Germinal center (tissue), 1 donor: ENCODE measurements around the gene ACSM5.
"Not testable (repeated sequence)": the region's sequence is repeated elsewhere in the genome, so short reads cannot be mapped to it uniquely, and the experiment has no call there.

Source experiments
- DNase-seq: peaks from one replicate; pipeline ENCODE4 v3.0.0; 2012; ENCODE audit warnings: mixed read lengths, low spot score

The ACSM5 gene

GRCh38 chr16:20451364-20451763 is 42.0 kb downstream of the ACSM5 start, which contains the start of gene ACSM2A:
TSS of gene ACSM2A (plus strand) at chr16:20451521. CDS start at chr16:20460115, 8,594 bp downstream.
- DNase-seq: not testable (repeated sequence)

GRCh38 chr16:20453633-20454032 is 44.3 kb downstream of the ACSM5 start:
- not testable (repeated sequence) for DNase-seq

GRCh38 chr16:20459227-20459626 is 49.9 kb downstream of the ACSM5 start:
- not testable (repeated sequence) for DNase-seq

GRCh38 chr16:20460313-20460712 is 51.0 kb downstream of the ACSM5 start:
- DNase-seq: not testable (repeated sequence)

GRCh38 chr16:20468954-20469353 is 59.6 kb downstream of the ACSM5 start:
- DNase-seq: not testable (repeated sequence)

GRCh38 chr16:20469930-20470329 is 60.6 kb downstream of the ACSM5 start:
- not testable (repeated sequence) for DNase-seq

GRCh38 chr16:20470732-20471131 is 61.4 kb downstream of the ACSM5 start:
- DNase-seq: not testable (repeated sequence)

- DNase-seq: not testable (repeated sequence)
Observed at GRCh38 chr16:20477188-20477744, 67.9 kb downstream of the ACSM5 start.

- not testable (repeated sequence) for DNase-seq
Observed at GRCh38 chr16:20483989-20484388, 74.7 kb downstream of the ACSM5 start.

GRCh38 chr16:20484726-20485125 is 75.4 kb downstream of the ACSM5 start:
- no peak for DNase-seq

- no peak for DNase-seq
Observed at GRCh38 chr16:20485408-20485807, 76.1 kb downstream of the ACSM5 start.
